Measurements from ENCODE around the gene RTP3.

GRCh38 chr3:46538803-46539442, 41.1 kb downstream of the RTP3 start:
- TF ChIP-seq, protein P1, sequence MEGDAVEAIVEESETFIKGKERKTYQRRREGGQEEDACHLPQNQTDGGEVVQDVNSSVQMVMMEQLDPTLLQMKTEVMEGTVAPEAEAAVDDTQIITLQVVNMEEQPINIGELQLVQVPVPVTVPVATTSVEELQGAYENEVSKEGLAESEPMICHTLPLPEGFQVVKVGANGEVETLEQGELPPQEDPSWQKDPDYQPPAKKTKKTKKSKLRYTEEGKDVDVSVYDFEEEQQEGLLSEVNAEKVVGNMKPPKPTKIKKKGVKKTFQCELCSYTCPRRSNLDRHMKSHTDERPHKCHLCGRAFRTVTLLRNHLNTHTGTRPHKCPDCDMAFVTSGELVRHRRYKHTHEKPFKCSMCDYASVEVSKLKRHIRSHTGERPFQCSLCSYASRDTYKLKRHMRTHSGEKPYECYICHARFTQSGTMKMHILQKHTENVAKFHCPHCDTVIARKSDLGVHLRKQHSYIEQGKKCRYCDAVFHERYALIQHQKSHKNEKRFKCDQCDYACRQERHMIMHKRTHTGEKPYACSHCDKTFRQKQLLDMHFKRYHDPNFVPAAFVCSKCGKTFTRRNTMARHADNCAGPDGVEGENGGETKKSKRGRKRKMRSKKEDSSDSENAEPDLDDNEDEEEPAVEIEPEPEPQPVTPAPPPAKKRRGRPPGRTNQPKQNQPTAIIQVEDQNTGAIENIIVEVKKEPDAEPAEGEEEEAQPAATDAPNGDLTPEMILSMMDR (IDR thresholded peaks at IDR 0.05) = no peak
- TF ChIP-seq POLR2A (IDR thresholded peaks at IDR 0.05) (no peak), EP300 (IDR thresholded peaks at IDR 0.05) (no peak), POLR2AphosphoS5 (IDR thresholded peaks at IDR 0.05) (no peak)

Data from stomach (tissue), 4 donors.